ENCODE data around the gene EXO1. TPM values are rescaled to one million over a fixed set of nuclear protein-coding genes. Genes with fewer than 3 reads are reported as not detected.

Gene EXO1
- total and polyA plus RNA-seq, 12 donors: 0.06 to 1.4 (median 0.41) TPM; not detected in 4

- Histone ChIP-seq H3K36me3 (no peaks in the 10 kb centered on the region), H3K4me3 (no peak overlapping the region), H3K9me3 (peaks cover 0 to 4% (median 0%) of the 10 kb centered on the region in 11 donors), H3K27me3 (no peaks in the 10 kb centered on the region), H3K4me1 (peaks cover 0 to 5% (median 0%) of the 10 kb centered on the region in 9 donors), H3K27ac (no peak overlapping the region)
- DNase-seq: peak in 1 of 2 donors; percentile 6
- WGBS, 2 donors: 55 to 64% methylated on average over 5 of the region's 5 CpGs
- TF ChIP-seq CTCF (IDR thresholded peaks at IDR 0.05): no peak
- peak in 4 of 8 donors; percentile 11 to 75 (median 44) for ATAC-seq
- intact Hi-C loops (cut with DNase I): loop anchor here in 1 of 10 donors (10.0 kb wide), 1 partner anchor 92 kb away; the partner anchor contains the start of gene MAP1LC3C
These were observed 54.5 kb downstream of the EXO1 start for GRCh38 chr1:241902391-241903065.

- H3K9me3 ChIP-seq: no peaks in the 10 kb centered on the region
- no peaks in the 10 kb centered on the region for H3K27me3 ChIP-seq
- no peak for TF ChIP-seq CTCF (IDR thresholded peaks at IDR 0.05)
- intact Hi-C loops (cut with DNase I): no loop called here
- no peak for ATAC-seq
- peaks cover 0 to 5% (median 0%) of the 10 kb centered on the region in 9 donors for H3K4me1 ChIP-seq
- no peaks in the 10 kb centered on the region for H3K36me3 ChIP-seq
- no peak for DNase-seq
- H3K4me3 ChIP-seq: no peak overlapping the region
- 92 to 96% methylated on average over 7 of the region's 7 CpGs for WGBS, 2 donors
- no peak overlapping the region for H3K27ac ChIP-seq
These were observed 68.2 kb downstream of the EXO1 start for GRCh38 chr1:241916196-241916595.

- TF ChIP-seq CTCF (IDR thresholded peaks at IDR 0.05): no peak
- no peaks in the 10 kb centered on the region for H3K9me3 ChIP-seq
- DNase-seq (no peak), ATAC-seq (no peak)
- no peak overlapping the region for H3K4me3 ChIP-seq
- H3K36me3 ChIP-seq: no peaks in the 10 kb centered on the region
- no peak overlapping the region for H3K27ac ChIP-seq
- peaks cover 0 to 5% (median 0%) of the 10 kb centered on the region in 9 donors for H3K4me1 ChIP-seq
- WGBS, 2 donors: 93 to 94% methylated on average over 12 of the region's 12 CpGs
- H3K27me3 ChIP-seq: no peaks in the 10 kb centered on the region
- intact Hi-C loops (cut with DNase I): no loop called here
These were observed 69.5 kb downstream of the EXO1 start for GRCh38 chr1:241917487-241917886.

DNA sequence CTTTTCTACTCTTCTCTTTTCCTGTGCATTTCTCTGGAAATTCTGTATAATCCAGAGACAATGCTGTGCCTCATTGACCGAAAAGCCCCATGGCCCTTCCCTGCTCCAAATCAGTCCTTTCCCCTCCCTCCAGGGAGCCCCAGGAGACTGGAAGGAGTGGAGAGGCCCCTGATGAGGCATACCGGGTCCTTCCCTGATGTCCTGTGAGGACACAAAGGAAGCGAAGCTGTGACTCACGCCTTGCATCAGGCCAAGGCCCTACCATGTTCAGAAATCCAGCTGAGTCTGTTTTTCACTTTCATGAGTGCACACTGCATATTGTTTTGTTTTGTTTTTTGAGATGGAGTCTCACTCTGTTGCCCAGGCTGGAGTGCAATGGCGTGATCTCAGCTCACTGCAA lies 70.9 kb downstream of the EXO1 start:
- peak in 1 of 2 donors; percentile 9 for DNase-seq

More for the DNA sequence above, 70.9 kb downstream of the EXO1 start:
- peak in 3 of 8 donors; percentile 46 to 91 (median 49) for ATAC-seq
- WGBS, 2 donors: 48 to 66% methylated on average over 5 of the region's 5 CpGs
- no peak overlapping the region for H3K4me3 ChIP-seq
- intact Hi-C loops (cut with DNase I): no loop called here
- TF ChIP-seq CTCF (IDR thresholded peaks at IDR 0.05): no peak
- H3K27ac ChIP-seq: no peak overlapping the region
- H3K9me3 ChIP-seq: no peaks in the 10 kb centered on the region
- H3K36me3 ChIP-seq: no peaks in the 10 kb centered on the region
- H3K4me1 ChIP-seq: peaks cover 0 to 5% (median 0%) of the 10 kb centered on the region in 9 donors
- no peaks in the 10 kb centered on the region for H3K27me3 ChIP-seq
